ENCODE results near the gene HCFC2. TPM values are rescaled to one million over a fixed set of nuclear protein-coding genes. Genes with fewer than 3 reads are reported as not detected.

Gene HCFC2
- total and polyA plus RNA-seq, 2 donors = 13.7 to 66.3 TPM

DNA sequence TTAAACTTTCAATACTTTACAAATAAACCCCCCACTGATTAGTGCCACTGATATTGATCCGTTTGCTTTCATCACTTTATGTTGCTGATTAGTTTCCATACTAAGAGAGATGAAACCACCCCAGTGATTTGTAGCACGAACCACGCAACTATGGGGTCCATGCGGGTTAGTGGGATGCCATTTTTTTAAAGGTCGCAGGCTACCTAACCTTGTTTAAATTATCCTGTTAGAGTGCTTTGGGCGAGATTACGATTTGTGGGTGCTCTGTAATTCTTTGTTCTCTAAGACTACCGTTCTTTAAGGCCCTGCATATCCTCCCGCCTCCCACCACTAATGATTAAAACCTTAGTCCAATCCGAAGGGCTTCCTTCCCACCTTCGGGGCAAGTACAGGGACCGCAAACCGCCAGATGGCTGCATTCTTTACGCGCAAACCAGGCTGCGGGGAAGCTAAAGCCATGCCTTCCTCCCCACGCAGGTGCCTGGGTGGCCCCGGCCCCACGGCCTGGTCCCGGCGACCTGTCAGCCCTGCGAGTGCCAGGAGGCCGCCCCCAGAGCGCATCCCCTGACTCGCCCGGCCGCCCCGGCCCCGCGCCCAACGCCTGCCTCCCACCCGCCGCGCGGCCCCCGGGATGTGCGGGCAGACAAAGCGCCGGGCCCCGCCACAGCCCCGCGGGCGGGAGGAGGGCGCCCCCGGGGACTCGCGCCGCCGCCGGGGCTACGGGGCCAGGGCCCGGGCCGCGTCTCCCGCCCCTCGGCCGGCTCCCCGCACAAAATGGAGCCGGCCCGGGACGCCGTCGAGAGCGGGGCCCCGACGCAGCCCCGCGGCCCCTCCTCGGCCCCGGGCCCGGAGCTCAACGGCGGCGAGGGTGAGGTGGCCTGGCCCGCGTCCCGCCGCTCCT lies 72.9 kb downstream of the HCFC2 start:
- Histone ChIP-seq H3K4me3 (ENCODE audit: low read depth, low read length) (peak overlapping the region; percentile 96), H3K4me1 (ENCODE audit: insufficient read depth) (no peaks in the 10 kb centered on the region), H3K27ac (ENCODE audit: low read depth) (peak overlapping the region; percentile 82), H3K36me3 (ENCODE audit: insufficient read depth) (no peaks in the 10 kb centered on the region)
- DNase-seq (ENCODE audit: extremely low spot score) = peak; percentile 6
- under 1% methylated on average over 77 of the region's 78 CpGs for WGBS

GRCh38 chr12:104137902-104138796 lies 73.8 kb downstream of the HCFC2 start, which contains the start of gene NFYB:
TSS of gene NFYB (minus strand) at chr12:104138210. CDS start at chr12:104135453, 2,757 bp downstream.
- H3K4me3 ChIP-seq (ENCODE audit: low read depth, low read length) = peak within 1 kb of the TSS; percentile 96
- peak; percentile 94 for DNase-seq (ENCODE audit: extremely low spot score)
- WGBS = 3% methylated on average over 106 of the region's 111 CpGs
- no peaks in the 10 kb centered on the region for H3K36me3 ChIP-seq (ENCODE audit: insufficient read depth)
- no peaks in the 10 kb centered on the region for H3K4me1 ChIP-seq (ENCODE audit: insufficient read depth)
- peak within 1 kb of the TSS; percentile 82 for H3K27ac ChIP-seq (ENCODE audit: low read depth)

DNA sequence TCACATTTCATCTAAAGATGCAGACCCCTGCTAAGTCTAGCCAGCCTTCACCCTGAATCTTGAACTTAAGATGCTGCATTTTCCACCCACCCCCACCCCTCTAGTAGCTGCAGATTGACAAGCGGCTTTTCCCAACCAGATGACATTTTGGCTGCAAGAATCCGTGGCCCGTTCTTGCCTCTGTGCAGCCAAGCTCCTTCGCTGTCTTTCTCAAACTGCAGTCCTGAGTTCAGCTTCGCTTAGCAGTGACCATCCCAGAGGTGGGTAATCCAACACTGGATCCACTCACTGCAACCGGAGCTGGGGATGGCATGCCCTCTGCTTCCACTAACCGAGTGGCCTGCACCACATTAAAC lies 74.4 kb downstream of the HCFC2 start:
- 37% methylated on average over 7 of the region's 7 CpGs for WGBS

GRCh38 chr12:104142543-104142942 lies 78.2 kb downstream of the HCFC2 start:
- DNase-seq (ENCODE audit: extremely low spot score) = no peak
- no peaks in the 10 kb centered on the region for H3K36me3 ChIP-seq (ENCODE audit: insufficient read depth)
- H3K4me1 ChIP-seq (ENCODE audit: insufficient read depth) = no peaks in the 10 kb centered on the region
- no peak overlapping the region for H3K4me3 ChIP-seq (ENCODE audit: low read depth, low read length)
- no peak overlapping the region for H3K27ac ChIP-seq (ENCODE audit: low read depth)
- 79% methylated on average over 2 of the region's 2 CpGs for WGBS

More for the DNA sequence above, 74.4 kb downstream of the HCFC2 start:
- Histone ChIP-seq H3K36me3 (ENCODE audit: insufficient read depth) (no peaks in the 10 kb centered on the region), H3K4me1 (ENCODE audit: insufficient read depth) (no peaks in the 10 kb centered on the region), H3K27ac (ENCODE audit: low read depth) (no peak overlapping the region), H3K4me3 (ENCODE audit: low read depth, low read length) (no peak overlapping the region)
- DNase-seq (ENCODE audit: extremely low spot score) = no peak

DNA sequence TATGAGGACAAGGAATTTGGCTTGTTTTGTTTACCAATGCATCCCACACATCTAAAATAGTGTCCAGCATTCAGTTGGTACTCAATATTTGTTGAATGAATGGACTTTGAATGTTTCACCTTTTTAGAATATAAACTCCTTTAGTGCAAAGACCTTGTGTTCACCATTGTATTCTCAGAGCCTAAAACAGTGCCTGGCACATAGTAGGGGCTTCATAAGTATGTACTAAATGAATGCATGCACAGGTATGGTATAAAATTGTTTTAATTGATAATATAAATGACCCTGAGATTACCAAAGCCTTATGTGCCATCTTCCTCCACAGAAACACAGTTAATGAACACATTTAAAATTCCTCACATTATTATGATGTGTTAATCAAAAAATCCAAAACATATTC lies 78.7 kb downstream of the HCFC2 start:
- H3K36me3 ChIP-seq (ENCODE audit: insufficient read depth) = no peaks in the 10 kb centered on the region
- no peak for DNase-seq (ENCODE audit: extremely low spot score)
- no peaks in the 10 kb centered on the region for H3K4me1 ChIP-seq (ENCODE audit: insufficient read depth)
- no peak overlapping the region for H3K4me3 ChIP-seq (ENCODE audit: low read depth, low read length)
- no peak overlapping the region for H3K27ac ChIP-seq (ENCODE audit: low read depth)

DNA sequence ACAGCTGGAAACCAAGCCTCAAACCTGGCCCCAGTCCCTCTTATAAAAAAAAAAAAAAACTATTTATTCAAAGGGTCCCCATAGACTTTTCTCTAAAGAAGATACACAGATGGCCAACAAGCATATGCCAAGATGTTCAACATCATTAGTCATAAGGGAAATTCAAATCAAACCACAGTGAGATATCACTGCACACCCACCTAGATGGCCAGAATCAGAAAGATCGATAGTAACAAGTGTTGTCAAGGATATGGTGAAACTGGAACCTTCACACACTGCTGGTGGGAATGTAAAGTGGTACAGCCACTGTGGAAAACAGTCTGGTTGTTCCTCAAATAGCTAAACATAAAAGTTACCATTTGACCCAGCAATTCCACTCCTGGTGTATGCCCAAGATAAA lies 79.6 kb downstream of the HCFC2 start:
- WGBS = 93% methylated on average over 1 of the region's 1 CpG
- no peaks in the 10 kb centered on the region for H3K4me1 ChIP-seq (ENCODE audit: insufficient read depth)
- DNase-seq (ENCODE audit: extremely low spot score) = no peak
- no peak overlapping the region for H3K4me3 ChIP-seq (ENCODE audit: low read depth, low read length)
- H3K36me3 ChIP-seq (ENCODE audit: insufficient read depth) = no peaks in the 10 kb centered on the region
- no peak overlapping the region for H3K27ac ChIP-seq (ENCODE audit: low read depth)

DNA sequence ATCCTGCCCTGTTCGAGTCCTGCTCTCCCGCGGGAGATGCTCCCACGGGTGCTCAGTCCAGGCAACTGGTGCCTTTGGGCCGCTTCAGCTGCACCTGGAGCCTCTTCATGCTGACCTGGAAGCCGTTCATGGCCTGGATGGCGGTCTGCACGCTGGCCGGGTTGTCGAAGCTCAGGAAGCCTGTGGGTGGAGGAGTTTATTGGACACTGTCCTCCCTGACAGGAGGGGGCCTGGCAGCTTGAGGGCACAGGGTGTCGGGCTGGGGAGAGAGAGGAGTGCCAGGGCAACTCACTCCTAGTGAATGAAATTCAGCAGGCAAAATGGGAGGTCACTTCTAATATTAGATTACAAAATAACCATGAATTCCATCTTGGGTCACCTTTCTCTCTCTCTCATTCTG lies 83.0 kb downstream of the HCFC2 start:
- Histone ChIP-seq H3K4me1 (ENCODE audit: insufficient read depth) (no peaks in the 10 kb centered on the region), H3K4me3 (ENCODE audit: low read depth, low read length) (no peak overlapping the region), H3K27ac (ENCODE audit: low read depth) (no peak overlapping the region), H3K36me3 (ENCODE audit: insufficient read depth) (no peaks in the 10 kb centered on the region)
- no peak for DNase-seq (ENCODE audit: extremely low spot score)
- 81% methylated on average over 11 of the region's 11 CpGs for WGBS

GRCh38 chr12:104150416-104150815 lies 86.1 kb downstream of the HCFC2 start:
- 76% methylated on average over 8 of the region's 8 CpGs for WGBS
- no peak for DNase-seq (ENCODE audit: extremely low spot score)
- no peaks in the 10 kb centered on the region for H3K4me1 ChIP-seq (ENCODE audit: insufficient read depth)

GRCh38 chr12:104152685-104153241 lies 88.4 kb downstream of the HCFC2 start:
- Histone ChIP-seq H3K36me3 (ENCODE audit: insufficient read depth) (no peaks in the 10 kb centered on the region), H3K27ac (ENCODE audit: low read depth) (no peak overlapping the region), H3K4me1 (ENCODE audit: insufficient read depth) (no peaks in the 10 kb centered on the region), H3K4me3 (ENCODE audit: low read depth, low read length) (no peak overlapping the region)
- DNase-seq (ENCODE audit: extremely low spot score) = no peak

More at GRCh38 chr12:104150416-104150815, 86.1 kb downstream of the HCFC2 start:
- Histone ChIP-seq H3K27ac (ENCODE audit: low read depth) (no peak overlapping the region), H3K36me3 (ENCODE audit: insufficient read depth) (no peaks in the 10 kb centered on the region), H3K4me3 (ENCODE audit: low read depth, low read length) (no peak overlapping the region)

GRCh38 chr12:104154286-104154685 lies 90.0 kb downstream of the HCFC2 start:
- no peak for DNase-seq (ENCODE audit: extremely low spot score)
- no peaks in the 10 kb centered on the region for H3K36me3 ChIP-seq (ENCODE audit: insufficient read depth)
- WGBS = 79% methylated on average over 4 of the region's 4 CpGs

GRCh38 chr12:104154806-104155205 lies 90.5 kb downstream of the HCFC2 start:
- Histone ChIP-seq H3K4me3 (ENCODE audit: low read depth, low read length) (no peak overlapping the region), H3K27ac (ENCODE audit: low read depth) (no peak overlapping the region), H3K36me3 (ENCODE audit: insufficient read depth) (no peaks in the 10 kb centered on the region), H3K4me1 (ENCODE audit: insufficient read depth) (no peaks in the 10 kb centered on the region)
- DNase-seq (ENCODE audit: extremely low spot score) = no peak
- WGBS = 68% methylated on average over 2 of the region's 2 CpGs

More at GRCh38 chr12:104154286-104154685, 90.0 kb downstream of the HCFC2 start:
- no peak overlapping the region for H3K4me3 ChIP-seq (ENCODE audit: low read depth, low read length)
- no peak overlapping the region for H3K27ac ChIP-seq (ENCODE audit: low read depth)
- no peaks in the 10 kb centered on the region for H3K4me1 ChIP-seq (ENCODE audit: insufficient read depth)

Measured in urinary bladder (tissue), 4 donors.